OCI-LY3 (cell line): ENCODE measurements around the gene SYNCRIP.

Source experiments
- H2AFZ ChIP-seq: fragments of 200-600, 300-600 bp; shearing (Covaris generic); 2 replicates; pipeline ENCODE4 v1.6.0; 2014; ENCODE audit warnings: antibody characterized with exemption, low read depth, low read length
- H3K27ac ChIP-seq: fragments of 200-600, 300-600 bp; sonication (generic); 2 replicates; pipeline ENCODE4 v1.5.1; 2014; ENCODE audit warnings: mild to moderate bottlenecking, low read length, moderate library complexity, mixed read lengths
- H3K27me3 ChIP-seq: fragments of 200-600, 300-600 bp; sonication (generic); 2 replicates; pipeline ENCODE4 v1.6.1; 2014; ENCODE audit warnings: low read depth, low read length, mixed read lengths
- H3K36me3 ChIP-seq: fragments of 200-600, 300-600 bp; sonication (generic); replicated peaks from 2 replicates; pipeline ENCODE3; 2014; ENCODE audit warnings: low read depth, low read length, mixed read lengths
- H3K4me1 ChIP-seq: fragments of 300-600, 200-600 bp; sonication (generic); 2 replicates; pipeline ENCODE4 v1.6.1; 2014; ENCODE audit warnings: low read length, mixed read lengths
- H3K4me2 ChIP-seq: fragments of 200-600, 300-600 bp; sonication (generic); 2 replicates; pipeline ENCODE4 v1.6.1; 2014; ENCODE audit warnings: low read length, mixed read lengths
- H3K4me3 ChIP-seq: fragments of 300-600, 200-600 bp; sonication (generic); 2 replicates; pipeline ENCODE4 v1.5.1; 2014; ENCODE audit warnings: antibody characterized with exemption, mild to moderate bottlenecking, low read length, moderate library complexity
- H3K79me2 ChIP-seq: fragments of 300-600, 200-600 bp; shearing (Covaris generic); 2 replicates; pipeline ENCODE4 v1.6.1; 2014; ENCODE audit warnings: mild to moderate bottlenecking, low read length, mixed read lengths
- H3K9ac ChIP-seq: fragments of 300-600, 200-600 bp; shearing (Covaris generic); 2 replicates; pipeline ENCODE4 v1.6.0; 2014; ENCODE audit warnings: mild to moderate bottlenecking, low read length, moderate library complexity
- H3K9me3 ChIP-seq: fragments of 200-600, 300-600 bp; shearing (Covaris generic); 2 replicates; pipeline ENCODE4 v1.6.1; 2014; ENCODE audit warnings: low read length, mixed read lengths; ENCODE audit not compliant: insufficient read depth
- H4K20me1 ChIP-seq: fragments of 200-600, 300-600 bp; sonication (generic); 2 replicates; pipeline ENCODE4 v1.6.1; 2016; ENCODE audit warnings: low read length, mixed read lengths; ENCODE audit not compliant: insufficient read depth
- EZH2phosphoT487 ChIP-seq: fragments of 200-600 bp; shearing (Covaris generic); IDR thresholded peaks from 2 replicates; pipeline ENCODE4 v1.6.1; 2018; ENCODE audit warnings: antibody characterized with exemption, mixed run types, low read depth
- TF ChIP-seq, protein P1 (sequence below): fragments of 200-600, 300-600 bp; sonication (generic); IDR thresholded peaks from 2 replicates; pipeline ENCODE4 v1.5.1; 2014; ENCODE audit warnings: antibody characterized with exemption, low read length, low read depth

The SYNCRIP gene

GRCh38 chr6:85677234-85677956, 34.7 kb upstream of the SYNCRIP start:
- Histone ChIP-seq H3K27me3 (no peaks in the 10 kb centered on the region), H3K4me3 (peak overlapping the region; percentile 97), H4K20me1 (peaks cover 56% of the 10 kb centered on the region), H3K4me1 (peaks cover 22% of the 10 kb centered on the region), H3K9me3 (no peaks in the 10 kb centered on the region), H3K36me3 (peaks cover 51% of the 10 kb centered on the region), H3K79me2 (peaks cover 72% of the 10 kb centered on the region), H3K9ac (peak overlapping the region; percentile 97), H3K27ac (peak overlapping the region; percentile 77), H3K4me2 (peak overlapping the region; percentile 92), H2AFZ (no peak overlapping the region)
- TF ChIP-seq EZH2phosphoT487 = no peak
- TF ChIP-seq, protein P1, sequence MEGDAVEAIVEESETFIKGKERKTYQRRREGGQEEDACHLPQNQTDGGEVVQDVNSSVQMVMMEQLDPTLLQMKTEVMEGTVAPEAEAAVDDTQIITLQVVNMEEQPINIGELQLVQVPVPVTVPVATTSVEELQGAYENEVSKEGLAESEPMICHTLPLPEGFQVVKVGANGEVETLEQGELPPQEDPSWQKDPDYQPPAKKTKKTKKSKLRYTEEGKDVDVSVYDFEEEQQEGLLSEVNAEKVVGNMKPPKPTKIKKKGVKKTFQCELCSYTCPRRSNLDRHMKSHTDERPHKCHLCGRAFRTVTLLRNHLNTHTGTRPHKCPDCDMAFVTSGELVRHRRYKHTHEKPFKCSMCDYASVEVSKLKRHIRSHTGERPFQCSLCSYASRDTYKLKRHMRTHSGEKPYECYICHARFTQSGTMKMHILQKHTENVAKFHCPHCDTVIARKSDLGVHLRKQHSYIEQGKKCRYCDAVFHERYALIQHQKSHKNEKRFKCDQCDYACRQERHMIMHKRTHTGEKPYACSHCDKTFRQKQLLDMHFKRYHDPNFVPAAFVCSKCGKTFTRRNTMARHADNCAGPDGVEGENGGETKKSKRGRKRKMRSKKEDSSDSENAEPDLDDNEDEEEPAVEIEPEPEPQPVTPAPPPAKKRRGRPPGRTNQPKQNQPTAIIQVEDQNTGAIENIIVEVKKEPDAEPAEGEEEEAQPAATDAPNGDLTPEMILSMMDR = peak; percentile 37

DNA sequence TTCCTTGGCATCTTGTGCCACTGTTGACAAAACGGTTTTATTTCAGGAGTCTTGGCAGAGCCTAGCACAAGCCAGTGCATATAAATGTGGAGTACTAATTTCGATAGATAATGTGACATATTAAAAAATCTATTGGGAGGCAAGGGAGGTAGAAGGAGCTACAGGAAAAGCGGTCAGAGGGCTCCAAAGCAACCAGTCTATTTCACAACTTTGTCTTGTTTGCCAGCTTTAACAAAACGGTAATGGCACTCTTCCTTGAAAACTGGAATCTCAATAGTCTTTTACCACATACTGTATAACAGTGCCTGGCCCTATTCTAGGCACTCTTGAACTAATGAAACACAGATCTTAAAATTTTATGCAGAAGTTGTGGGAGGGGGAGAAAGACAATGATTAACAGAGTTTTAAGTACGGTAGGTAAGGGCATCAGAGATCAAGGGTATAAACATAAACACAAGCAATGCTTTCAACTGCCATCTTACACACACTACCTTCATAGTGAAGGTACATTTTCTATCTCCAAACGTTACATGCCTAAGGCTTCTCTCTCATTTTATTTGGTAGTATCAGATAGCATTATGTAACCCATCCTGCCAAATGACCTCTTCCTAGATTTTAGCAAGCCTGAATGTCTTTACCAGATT, 33.5 kb upstream of the SYNCRIP start:
- peaks cover 77% of the 10 kb centered on the region for H3K79me2 ChIP-seq

GRCh38 chr6:85675030-85675819, 32.5 kb upstream of the SYNCRIP start:
- Histone ChIP-seq H3K36me3 (peaks cover 48% of the 10 kb centered on the region), H3K27ac (peak overlapping the region; percentile 77; the same call in 1 of the 2 replicates)

More for the DNA sequence above, 33.5 kb upstream of the SYNCRIP start:
- H3K27ac ChIP-seq = peak overlapping the region; percentile 77
- H3K27me3 ChIP-seq = no peaks in the 10 kb centered on the region
- peaks cover 22% of the 10 kb centered on the region for H3K4me1 ChIP-seq
- H3K4me2 ChIP-seq = peak overlapping the region; percentile 92
- no peaks in the 10 kb centered on the region for H3K9me3 ChIP-seq
- peaks cover 48% of the 10 kb centered on the region for H3K36me3 ChIP-seq
- H3K9ac ChIP-seq = peak overlapping the region; percentile 97
- no peak for TF ChIP-seq EZH2phosphoT487
- TF ChIP-seq, protein P1 = no peak
- H3K4me3 ChIP-seq = peak overlapping the region; percentile 97
- peaks cover 57% of the 10 kb centered on the region for H4K20me1 ChIP-seq
- H2AFZ ChIP-seq = no peak overlapping the region

More at GRCh38 chr6:85675030-85675819, 32.5 kb upstream of the SYNCRIP start:
- H3K4me2 ChIP-seq = peak overlapping the region; percentile 92
- TF ChIP-seq, protein P1 = no peak
- no peak for TF ChIP-seq EZH2phosphoT487
- peaks cover 29% of the 10 kb centered on the region for H3K4me1 ChIP-seq
- peak overlapping the region; percentile 97; the same call in 1 of the 2 replicates for H3K9ac ChIP-seq
- H4K20me1 ChIP-seq = peaks cover 66% of the 10 kb centered on the region
- H3K79me2 ChIP-seq = peaks cover 73% of the 10 kb centered on the region
- no peaks in the 10 kb centered on the region for H3K27me3 ChIP-seq
- H3K9me3 ChIP-seq = no peaks in the 10 kb centered on the region
- peak overlapping the region; percentile 97 for H3K4me3 ChIP-seq
- H2AFZ ChIP-seq = no peak overlapping the region
